Lung (tissue), 12 donors: ENCODE data around the gene UBE2E1. TPM values are rescaled to one million over a fixed set of nuclear protein-coding genes. Genes with fewer than 3 reads are reported as not detected.

Source experiments
- ATAC-seq: fragments of 200-7000 bp; cut with Tn5 transposase; one replicate; pipeline ENCODE4 v1.9.1; 2020; ENCODE audit warnings: moderate number of reproducible peaks; ENCODE audit not compliant: insufficient read depth, low FRiP score
- DNase-seq, 3 donors: peaks; one replicate each; pipeline ENCODE4 v3.0.0-alpha.2; 2013 to 2017
- H3K27ac ChIP-seq, 2 donors: one replicate each; pipeline ENCODE4 v1.5.1; 2013; ENCODE audit warnings: mild to moderate bottlenecking in 2 of 2, moderate library complexity in 2 of 2, control low read depth in 1 of 2, inconsistent platforms in 1 of 2, low read depth in 1 of 2, low read length in 1 of 2
- H3K27me3 ChIP-seq, 3 donors: one replicate each; pipeline ENCODE4 v1.5.1; 2013; ENCODE audit warnings: low read length in 2 of 3; ENCODE audit not compliant: control insufficient read depth in 3 of 3, insufficient read depth in 3 of 3
- H3K36me3 ChIP-seq, 4 donors: one replicate each; pipeline ENCODE4 v1.5.1; 2013; ENCODE audit warnings: low read length in 4 of 4, mild to moderate bottlenecking in 1 of 4, moderate library complexity in 1 of 4; ENCODE audit not compliant: control insufficient read depth in 4 of 4, insufficient read depth in 4 of 4
- H3K4me1 ChIP-seq, 5 donors: one replicate each; pipeline ENCODE4 v1.5.1; 2013; ENCODE audit warnings: low read length in 5 of 5, mild to moderate bottlenecking in 2 of 5, moderate library complexity in 1 of 5; ENCODE audit not compliant: control insufficient read depth in 5 of 5, insufficient read depth in 5 of 5
- H3K4me3 ChIP-seq: one replicate; pipeline ENCODE4 v1.5.1; 2013; ENCODE audit warnings: mild to moderate bottlenecking, control low read depth, moderate library complexity
- H3K9ac ChIP-seq, 2 donors: one replicate each; pipeline ENCODE4 v1.5.1; 2013; ENCODE audit warnings: low read length in 2 of 2, control low read depth in 1 of 2; ENCODE audit not compliant: insufficient read depth in 1 of 2
- H3K9me3 ChIP-seq, 4 donors: one replicate each; pipeline ENCODE4 v1.5.1; 2013; ENCODE audit warnings: low read length in 3 of 4, mild to moderate bottlenecking in 1 of 4, moderate library complexity in 1 of 4; ENCODE audit not compliant: control insufficient read depth in 4 of 4, insufficient read depth in 3 of 4
- CTCF ChIP-seq: IDR thresholded peaks from 2 replicates; pipeline ENCODE4 v1.5.1; 2012; ENCODE audit warnings: mild to moderate bottlenecking; ENCODE audit errors: control extremely low read depth, extremely low read depth
- WGBS, 2 donors: extraction: QIAGEN DNeasy Blood & Tissue Kit; methylation state at CpG; one replicate each; pipeline ENCODE4 v1.1.7; 2013; 5-methylcytosine and 5-hydroxymethylcytosine counted together
- polyA plus RNA-seq, 2 donors: library from polyadenylated mRNA; stranded (reverse); fragments of 200-250 nt; gene quantifications; one replicate each; pipeline ENCODE4 v1.2.1, GENCODE V29; 2013
- total RNA-seq, 2 donors: library from RNA; depleted of rRNA in 1 of 2; stranded (reverse); fragments of >200 nt in 1 of 2; gene quantifications; one replicate each; pipeline ENCODE4 v1.2.1, GENCODE V29; 2014 to 2021
- donor health status: control.
- donor health status: control.
- donor health status: Bipolar disorder and iron deficiency.
- donor health status: healthy.
- donor health status: DM: yes; HTN: yes; CAD: no.

The UBE2E1 gene
- total and polyA plus RNA-seq, 4 donors, result 74.1 to 156 (median 87.6) TPM

DNA sequence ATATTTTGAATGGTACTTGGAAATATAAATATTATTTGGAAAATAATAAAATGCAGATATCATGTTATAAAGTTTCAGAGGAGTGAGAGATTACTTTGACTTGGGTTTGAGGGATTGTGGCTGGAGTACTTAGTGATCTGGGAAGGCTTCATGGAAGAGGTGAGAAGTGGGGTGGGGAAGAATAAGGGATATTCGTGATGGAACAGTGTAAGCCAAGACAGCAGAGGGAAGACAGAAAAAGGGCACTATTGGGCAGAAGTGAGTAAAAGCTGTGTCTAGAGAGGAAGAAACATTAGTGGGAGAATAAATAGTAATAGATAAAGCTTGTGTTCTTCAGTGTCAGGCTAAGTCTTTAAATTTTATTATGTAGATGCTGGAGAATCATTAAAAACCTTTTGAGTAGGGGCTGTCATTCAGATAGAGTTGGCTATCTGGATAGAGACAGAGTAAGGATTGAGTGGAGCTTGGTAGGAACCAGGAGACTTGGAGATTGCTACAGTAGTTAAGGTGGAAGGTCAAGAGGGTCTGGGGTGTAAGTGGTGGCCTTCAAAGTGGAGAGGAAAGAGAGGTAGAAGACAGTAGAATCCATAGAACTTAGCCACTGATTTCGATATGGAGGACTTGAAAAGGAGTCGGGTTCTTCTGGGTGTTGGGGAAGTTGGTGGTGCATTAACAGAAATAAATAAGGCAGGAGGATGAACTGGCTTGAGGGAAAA, 11.9 kb downstream of the UBE2E1 start:
- 90 to 94% methylated on average over 3 of the region's 3 CpGs for WGBS, 2 donors

GRCh38 chr3:23819599-23820360, 14.0 kb downstream of the UBE2E1 start:
- ATAC-seq, result no peak
- Histone ChIP-seq H3K36me3 (peaks cover 0 to 6% (median 0%) of the 10 kb centered on the region in 4 donors), H3K9ac (no peak overlapping the region), H3K4me3 (no peak overlapping the region), H3K4me1 (peaks cover 0 to 27% (median 3%) of the 10 kb centered on the region in 5 donors), H3K9me3 (no peaks in the 10 kb centered on the region), H3K27me3 (no peaks in the 10 kb centered on the region), H3K27ac (no peak overlapping the region)
- TF ChIP-seq CTCF, result no peak
- WGBS, 2 donors, result 68 to 78% methylated on average over 5 of the region's 5 CpGs
- no peak for DNase-seq

More for the DNA sequence above, 11.9 kb downstream of the UBE2E1 start:
- no peak for DNase-seq
- Histone ChIP-seq H3K27ac (no peak overlapping the region), H3K4me1 (peaks cover 0 to 29% (median under 1%) of the 10 kb centered on the region in 5 donors), H3K9me3 (no peaks in the 10 kb centered on the region), H3K9ac (no peak overlapping the region), H3K36me3 (peaks cover 0 to 6% (median 0%) of the 10 kb centered on the region in 4 donors), H3K27me3 (no peaks in the 10 kb centered on the region), H3K4me3 (no peak overlapping the region)
- no peak for TF ChIP-seq CTCF
- no peak for ATAC-seq

- H3K27ac ChIP-seq, result no peak overlapping the region
- H3K27me3 ChIP-seq, result no peaks in the 10 kb centered on the region
- H3K4me1 ChIP-seq, result peaks cover 0 to 30% (median 8%) of the 10 kb centered on the region in 5 donors
- peaks cover 0 to 4% (median 0%) of the 10 kb centered on the region in 4 donors for H3K36me3 ChIP-seq
- H3K4me3 ChIP-seq, result no peak overlapping the region
- no peak for TF ChIP-seq CTCF
- H3K9me3 ChIP-seq, result no peaks in the 10 kb centered on the region
- DNase-seq, result no peak
- 90 to 93% methylated on average over 1 of the region's 1 CpG for WGBS, 2 donors
- no peak for ATAC-seq
- H3K9ac ChIP-seq, result no peak overlapping the region
Observed at GRCh38 chr3:23820888-23821287, 15.1 kb downstream of the UBE2E1 start.
